Body of pancreas (tissue), 4 donors: ENCODE results near the gene SELENOM. TPM values are rescaled to one million over a fixed set of nuclear protein-coding genes. Genes with fewer than 3 reads are reported as not detected.
"Not testable (repeated sequence)": the region's sequence is repeated elsewhere in the genome, so short reads cannot be mapped to it uniquely, and the experiment has no call there.

ENCODE experiments used
- ATAC-seq: fragments of 150-250 bp; one replicate; pipeline ENCODE4 v1.9.1; 2016
- DNase-seq, 4 donors: peaks; one replicate each; pipeline ENCODE4 v3.0.0-alpha.2; 2019
- H3K27ac ChIP-seq, 4 donors: fragments of 200-600 bp; sonication (generic); 1 replicate in 3 of 4; 2 replicates in 1 of 4; pipeline versions ENCODE4 v1.5.1 to v1.6.1; 2016 to 2019; ENCODE audit warnings: mild to moderate bottlenecking in 1 of 4, mixed read lengths in 1 of 4, moderate library complexity in 1 of 4
- H3K27me3 ChIP-seq, 2 donors: fragments of 200-600 bp; sonication (generic); one replicate each; pipeline ENCODE4 v1.6.0; 2016; ENCODE audit warnings: mild to moderate bottlenecking in 1 of 2
- H3K36me3 ChIP-seq, 2 donors: fragments of 200-600 bp; sonication (generic); replicated peaks in 1 of 2; 2 replicates each; pipeline ENCODE4 v1.5.1; 2016; ENCODE audit warnings: low read depth in 2 of 2; ENCODE audit not compliant: insufficient read depth in 1 of 2
- H3K4me1 ChIP-seq: fragments of 200-600 bp; sonication (generic); one replicate; pipeline ENCODE4 v1.6.0; 2016
- H3K4me3 ChIP-seq, 2 donors: fragments of 200-600 bp; sonication (generic); 1 replicate in 1 of 2; 2 replicates in 1 of 2; pipeline ENCODE4 v1.5.1; 2016 to 2019
- H3K9me3 ChIP-seq, 3 donors: fragments of 200-600 bp; sonication (generic); 1 replicate in 2 of 3; 2 replicates in 1 of 3; pipeline ENCODE4 v1.5.1; 2016
- POLR2A ChIP-seq, 3 donors: fragments of 450-650 bp; IDR thresholded peaks; one replicate each; pipeline ENCODE4 v1.6.1; 2016; ENCODE audit warnings: antibody characterized with exemption in 3 of 3, mild to moderate bottlenecking in 2 of 3
- WGBS, 2 donors: methylation state at CpG; one replicate each; pipeline ENCODE4 v1.1.5; 2017; 5-methylcytosine and 5-hydroxymethylcytosine counted together
- intact Hi-C: fragments of 100-400 bp; cut with DNase I; formaldehyde crosslinking; loops from one replicate; pipeline ENCODE4 v1.15.1; 2023
- total RNA-seq, 2 donors: library from RNA; depleted of rRNA; stranded (reverse); fragments of >200 nt; gene quantifications; one replicate each; pipeline ENCODE4 v1.1.0, GENCODE V29; 2016
- TF ChIP-seq, protein P1 (sequence below), 7 experiments: fragments of 450-650 bp in 4 of 7; fragments of 200-600 bp in 3 of 7; sonication (generic) in 3 of 7; IDR thresholded peaks; one replicate each; pipeline ENCODE4 v1.5.1; 2016 to 2019; ENCODE audit warnings: antibody characterized with exemption in 7 of 7

Gene SELENOM
- total RNA-seq, 2 donors from 2014 or later = 127 to 198 TPM

DNA sequence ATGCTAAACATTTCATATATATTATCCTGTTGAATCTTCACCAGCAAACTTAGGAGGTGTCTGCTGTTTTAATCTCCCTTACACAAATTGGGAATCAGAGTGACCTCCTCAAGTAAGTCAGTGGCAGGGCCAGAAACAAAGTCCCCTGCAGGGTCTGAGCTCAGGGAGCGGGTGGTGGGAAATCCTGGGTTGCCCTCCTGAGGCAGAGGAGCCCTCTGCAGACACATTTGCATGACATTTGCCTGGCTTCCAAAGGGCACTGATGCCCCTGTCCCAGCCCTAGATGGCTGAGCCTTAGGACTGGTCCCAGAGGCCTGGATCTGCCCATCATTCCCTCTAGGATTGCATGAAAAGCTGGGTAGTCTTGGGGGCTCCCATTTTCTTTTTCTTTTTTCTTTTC lies 13.3 kb upstream of the SELENOM start:
- no peak for ATAC-seq
- Histone ChIP-seq H3K27ac (no peak overlapping the region), H3K4me1 (peaks cover 33% of the 10 kb centered on the region), H3K36me3 (no peaks in the 10 kb centered on the region), H3K27me3 (no peaks in the 10 kb centered on the region), H3K9me3 (no peaks in the 10 kb centered on the region), H3K4me3 (no peak overlapping the region)
- DNase-seq = no peak
- WGBS, 2 donors = 94 to 100% methylated on average over 1 of the region's 1 CpG
- intact Hi-C loops = no loop called here
- TF ChIP-seq POLR2A (IDR thresholded peaks at IDR 0.05) = no peak
- TF ChIP-seq, protein P1, sequence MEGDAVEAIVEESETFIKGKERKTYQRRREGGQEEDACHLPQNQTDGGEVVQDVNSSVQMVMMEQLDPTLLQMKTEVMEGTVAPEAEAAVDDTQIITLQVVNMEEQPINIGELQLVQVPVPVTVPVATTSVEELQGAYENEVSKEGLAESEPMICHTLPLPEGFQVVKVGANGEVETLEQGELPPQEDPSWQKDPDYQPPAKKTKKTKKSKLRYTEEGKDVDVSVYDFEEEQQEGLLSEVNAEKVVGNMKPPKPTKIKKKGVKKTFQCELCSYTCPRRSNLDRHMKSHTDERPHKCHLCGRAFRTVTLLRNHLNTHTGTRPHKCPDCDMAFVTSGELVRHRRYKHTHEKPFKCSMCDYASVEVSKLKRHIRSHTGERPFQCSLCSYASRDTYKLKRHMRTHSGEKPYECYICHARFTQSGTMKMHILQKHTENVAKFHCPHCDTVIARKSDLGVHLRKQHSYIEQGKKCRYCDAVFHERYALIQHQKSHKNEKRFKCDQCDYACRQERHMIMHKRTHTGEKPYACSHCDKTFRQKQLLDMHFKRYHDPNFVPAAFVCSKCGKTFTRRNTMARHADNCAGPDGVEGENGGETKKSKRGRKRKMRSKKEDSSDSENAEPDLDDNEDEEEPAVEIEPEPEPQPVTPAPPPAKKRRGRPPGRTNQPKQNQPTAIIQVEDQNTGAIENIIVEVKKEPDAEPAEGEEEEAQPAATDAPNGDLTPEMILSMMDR (IDR thresholded peaks at IDR 0.05) = no peak

DNA sequence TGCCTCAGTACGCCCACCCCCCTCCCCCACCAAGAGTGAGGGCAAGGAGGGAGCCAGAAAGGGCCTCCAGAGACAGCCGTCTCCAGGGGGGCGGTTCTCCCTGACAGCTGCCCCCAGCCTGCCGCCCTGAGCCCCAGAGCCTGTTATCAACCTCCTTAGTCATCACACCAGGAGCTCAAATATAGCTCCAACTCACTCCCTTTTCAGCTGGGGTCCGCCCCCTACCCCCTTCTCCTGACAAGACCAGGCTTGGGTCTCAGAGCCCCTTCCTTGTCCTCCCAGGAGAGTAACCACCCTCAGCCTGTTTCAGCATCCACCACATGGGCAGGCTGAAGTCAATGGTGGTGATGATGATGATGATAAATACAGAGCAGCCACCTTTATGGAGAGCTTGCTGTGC lies 12.9 kb upstream of the SELENOM start:
- TF ChIP-seq, protein P1 (IDR thresholded peaks at IDR 0.05) = no peak
- TF ChIP-seq POLR2A (IDR thresholded peaks at IDR 0.05) = no peak
- 79 to 89% methylated on average over 4 to 5 of the region's 5 CpGs for WGBS, 2 donors
- intact Hi-C loops = no loop called here

DNA sequence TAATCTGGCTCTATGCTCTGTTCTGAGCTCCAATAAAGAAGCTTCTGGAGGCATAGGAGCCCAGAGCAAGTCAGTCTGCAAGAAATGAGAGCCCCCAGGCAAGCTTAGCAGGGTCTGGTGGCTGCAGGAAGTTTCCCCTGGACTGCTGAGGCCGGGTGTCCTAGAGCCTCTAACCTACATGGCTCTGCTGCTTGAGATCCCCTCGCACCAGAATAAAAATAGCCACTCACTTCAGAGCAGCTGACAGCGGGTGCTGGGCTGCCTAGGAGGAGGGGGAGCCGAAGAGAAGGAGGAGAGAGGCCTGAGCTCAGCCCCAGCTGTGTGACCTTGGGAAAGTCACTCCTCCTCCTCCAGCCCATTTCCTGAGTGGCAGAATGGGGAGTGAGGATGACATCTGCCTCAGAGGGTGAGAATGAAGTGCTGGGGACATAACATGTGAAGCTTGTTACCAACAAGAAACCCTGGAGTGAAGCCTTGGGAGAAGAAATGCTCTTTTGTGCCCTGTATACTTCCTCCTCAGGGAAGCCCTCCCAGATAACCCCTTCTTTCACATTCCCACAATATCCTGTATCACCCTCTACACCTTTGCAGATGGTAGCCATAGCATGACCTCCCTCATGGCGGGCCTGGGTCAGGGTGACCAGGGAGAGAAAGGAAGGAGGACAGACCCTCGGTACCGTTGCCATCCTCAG lies 11.8 kb upstream of the SELENOM start:
- ATAC-seq (no peak), DNase-seq (peak in 3 of 4 donors; percentile 48 to 61 (median 57))
- Histone ChIP-seq H3K4me1 (peaks cover 23% of the 10 kb centered on the region), H3K36me3 (no peaks in the 10 kb centered on the region), H3K9me3 (no peaks in the 10 kb centered on the region), H3K4me3 (no peak overlapping the region), H3K27ac (no peak overlapping the region), H3K27me3 (no peaks in the 10 kb centered on the region)
- 53 to 57% methylated on average over 6 to 7 of the region's 7 CpGs for WGBS, 2 donors
- TF ChIP-seq, protein P1 (IDR thresholded peaks at IDR 0.05) = no peak
- no peak for TF ChIP-seq POLR2A (IDR thresholded peaks at IDR 0.05)
- intact Hi-C loops = no loop called here

More for the DNA sequence above, 12.9 kb upstream of the SELENOM start:
- H3K27me3 ChIP-seq = no peaks in the 10 kb centered on the region
- H3K27ac ChIP-seq = no peak overlapping the region
- peaks cover 33% of the 10 kb centered on the region for H3K4me1 ChIP-seq
- ATAC-seq = no peak
- H3K36me3 ChIP-seq = no peaks in the 10 kb centered on the region
- no peaks in the 10 kb centered on the region for H3K9me3 ChIP-seq
- no peak overlapping the region for H3K4me3 ChIP-seq
- no peak for DNase-seq

DNA sequence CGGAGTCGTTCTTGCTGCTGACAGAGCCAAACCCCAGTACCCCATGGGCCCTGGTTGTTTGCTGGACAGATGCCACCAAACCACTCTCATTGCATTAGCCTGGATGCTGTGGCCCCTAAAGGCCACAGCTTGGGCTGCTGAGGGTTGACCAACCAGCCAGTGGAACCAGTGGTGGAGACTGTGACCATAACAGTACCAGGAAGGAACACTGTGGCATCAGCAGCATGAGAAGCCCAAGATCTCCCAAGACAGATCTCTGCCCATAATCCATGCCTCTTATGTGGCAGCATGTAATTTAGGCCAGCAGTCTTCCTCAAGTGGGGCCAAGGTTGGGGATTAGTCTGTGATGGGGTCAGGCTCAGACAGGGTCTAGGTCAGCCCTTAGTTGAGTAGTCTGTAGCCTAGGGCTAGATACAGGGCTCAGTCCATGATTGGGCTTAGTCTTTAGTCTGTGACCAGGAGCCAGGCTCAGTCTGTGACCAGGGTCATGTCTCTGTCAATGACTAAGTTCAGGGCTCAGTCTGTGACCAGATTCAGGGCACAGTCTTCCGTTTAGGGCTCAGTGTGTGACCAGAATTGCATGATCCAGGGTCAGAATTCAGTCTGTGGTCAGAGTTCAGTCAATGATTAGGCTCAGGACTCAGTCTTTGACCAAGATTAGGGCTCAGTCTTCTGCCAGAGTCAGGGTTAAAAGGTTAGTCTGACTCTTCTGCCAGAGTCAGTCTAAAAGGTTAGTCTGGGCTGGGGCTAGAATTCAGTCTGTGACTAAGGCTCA lies 10.9 kb upstream of the SELENOM start:
- DNase-seq (no peak), ATAC-seq (no peak)
- TF ChIP-seq POLR2A (IDR thresholded peaks at IDR 0.05) = no peak
- TF ChIP-seq, protein P1 (IDR thresholded peaks at IDR 0.05) = no peak
- Histone ChIP-seq H3K36me3 (no peaks in the 10 kb centered on the region), H3K4me3 (no peak overlapping the region), H3K9me3 (no peaks in the 10 kb centered on the region), H3K4me1 (peaks cover 15% of the 10 kb centered on the region), H3K27ac (no peak overlapping the region), H3K27me3 (no peaks in the 10 kb centered on the region)
- 91 to 97% methylated on average over 3 of the region's 3 CpGs for WGBS, 2 donors
- intact Hi-C loops = no loop called here

DNA sequence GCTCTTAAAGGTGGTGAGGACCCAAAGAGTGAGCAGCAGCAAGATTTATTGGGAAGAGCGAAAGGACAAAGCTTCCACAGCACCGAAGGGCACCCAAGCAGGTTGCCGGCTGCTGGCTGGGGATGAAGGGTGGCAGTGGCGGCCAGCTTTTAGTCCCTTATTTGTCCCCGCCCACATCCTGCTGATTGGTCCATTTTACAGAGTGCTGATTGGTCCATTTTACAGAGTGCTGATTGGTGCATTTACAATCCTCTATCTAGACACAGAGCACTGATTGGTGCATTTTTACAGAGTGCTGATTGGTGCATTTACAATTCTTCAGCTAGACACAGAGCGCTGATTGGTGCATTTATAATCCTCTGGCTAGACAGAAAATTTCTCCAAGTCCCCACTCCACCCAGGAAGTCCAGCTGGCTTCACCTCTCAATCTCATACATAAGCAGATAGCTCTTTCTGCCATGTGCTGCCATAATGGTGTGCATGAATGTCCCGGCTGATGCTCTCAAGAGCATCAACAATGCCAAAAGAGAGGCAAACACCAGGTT lies 5.3 kb upstream of the SELENOM start:
- H3K36me3 ChIP-seq, ATAC-seq, H3K4me3 ChIP-seq, H3K27me3 ChIP-seq, DNase-seq, intact Hi-C loops, H3K4me1 ChIP-seq, H3K9me3 ChIP-seq, H3K27ac ChIP-seq: not testable (repeated sequence)
- WGBS, 2 donors = 84 to 97% methylated on average over 4 to 7 of the region's 7 CpGs
